Natural killer cell (primary cell): ENCODE measurements around the gene CDC5L. TPM values are rescaled to one million over a fixed set of nuclear protein-coding genes. Genes with fewer than 3 reads are reported as not detected.

Experiments
- ATAC-seq, 3 donors: fragments of 150-1000 bp in 2 of 3; fragments of 200-7000 bp in 1 of 3; cut with Tn5 transposase; 1 replicate in 1 of 3; 2 replicates in 2 of 3; pipeline ENCODE4 v1.10.0; 2021; ENCODE audit warnings: mild to moderate bottlenecking in 2 of 3, moderate library complexity in 2 of 3
- DNase-seq, 2 donors: peaks; one replicate each; pipeline versions ENCODE4 v3.0.0 to v3.0.0-alpha.2; 2013 to 2021; ENCODE audit warnings: mixed read lengths in 1 of 2
- H3K27ac ChIP-seq: one replicate; pipeline ENCODE4 v1.5.1; 2013; ENCODE audit warnings: mild to moderate bottlenecking, low read length
- H3K27me3 ChIP-seq: one replicate; pipeline ENCODE4 v1.6.1; 2013; ENCODE audit warnings: low read length; ENCODE audit not compliant: control insufficient read depth, insufficient read depth
- H3K36me3 ChIP-seq: one replicate; pipeline ENCODE4 v1.6.1; 2013; ENCODE audit warnings: low read length; ENCODE audit not compliant: control insufficient read depth, insufficient read depth
- H3K4me1 ChIP-seq: one replicate; pipeline ENCODE4 v1.6.1; 2013; ENCODE audit warnings: low read length; ENCODE audit not compliant: control insufficient read depth, insufficient read depth
- H3K4me3 ChIP-seq: one replicate; pipeline ENCODE4 v1.5.1; 2013; ENCODE audit warnings: low read length
- H3K9me3 ChIP-seq: one replicate; pipeline ENCODE4 v1.6.1; 2013; ENCODE audit warnings: low read length; ENCODE audit not compliant: control insufficient read depth, insufficient read depth
- H3K27ac Mint-ChIP-seq, 2 donors: one replicate each; pipeline ENCODE4 v1.8.0; 2022; ENCODE audit warnings: mild to moderate bottlenecking in 2 of 2, mixed read lengths in 2 of 2, moderate library complexity in 1 of 2
- H3K27me3 Mint-ChIP-seq, 2 donors: one replicate each; pipeline ENCODE4 v1.8.0; 2022; ENCODE audit warnings: low read depth in 2 of 2, mixed read lengths in 2 of 2
- H3K36me3 Mint-ChIP-seq: one replicate; pipeline ENCODE4 v1.8.0; 2022; ENCODE audit warnings: mixed read lengths
- H3K4me1 Mint-ChIP-seq, 2 donors: one replicate each; pipeline ENCODE4 v1.8.0; 2022; ENCODE audit warnings: mixed read lengths in 2 of 2
- H3K4me3 Mint-ChIP-seq: one replicate; pipeline ENCODE4 v1.8.0; 2022; ENCODE audit warnings: mild to moderate bottlenecking, moderate library complexity, mixed read lengths
- H3K9me3 Mint-ChIP-seq, 2 donors: one replicate each; pipeline ENCODE4 v1.8.0; 2022; ENCODE audit warnings: mixed read lengths in 2 of 2
- CTCF ChIP-seq: fragments of 200-600 bp; IDR thresholded peaks from one replicate; pipeline ENCODE4 v1.8.0; 2022; ENCODE audit warnings: antibody characterized with exemption
- WGBS: methylation state at CpG from one replicate; pipeline ENCODE4 v1.1.7; 2013; ENCODE audit warnings: missing lambda C conversion rate; ENCODE audit not compliant: insufficient coverage; 5-methylcytosine and 5-hydroxymethylcytosine counted together
- intact Hi-C: fragments of 100-400 bp; cut with micrococcal nuclease; formaldehyde crosslinking; loops from one replicate; pipeline ENCODE4 v1.14.2; 2022
- total RNA-seq, 4 donors: library from RNA; stranded (reverse); fragments of 120-200 nt in 1 of 4; gene quantifications; one replicate each; pipeline versions ENCODE4 v1.2.3 to v1.2.4, GENCODE V29; 2013 to 2022

The CDC5L gene
- total RNA-seq, 3 donors from 2014 or later (not counting 1 experiment from before 2014, with no cell fraction given): 22.0 to 25.0 (median 24.9) TPM

GRCh38 chr6:44494011-44494501, 106.5 kb downstream of the CDC5L start:
- no peaks in the 10 kb centered on the region for H3K9me3 Mint-ChIP-seq
- peaks cover 0 to 4% of the 10 kb centered on the region in 2 donors for H3K4me1 Mint-ChIP-seq
- H3K4me3 Mint-ChIP-seq: no peak overlapping the region
- whole genome bisulfite sequencing: 88% methylated on average over 7 of the region's 7 CpGs
- Histone ChIP-seq H3K27ac (no peak overlapping the region), H3K4me1 (no peaks in the 10 kb centered on the region), H3K9me3 (no peaks in the 10 kb centered on the region), H3K36me3 (no peaks in the 10 kb centered on the region), H3K27me3 (no peaks in the 10 kb centered on the region), H3K4me3 (no peak overlapping the region)
- no peak for TF ChIP-seq CTCF
- peaks cover 0 to 16% of the 10 kb centered on the region in 2 donors for H3K27me3 Mint-ChIP-seq
- ATAC-seq (no peak), DNase-seq (no peak)
- no peaks in the 10 kb centered on the region for H3K36me3 Mint-ChIP-seq
- no peak overlapping the region for H3K27ac Mint-ChIP-seq
- intact Hi-C loops: no loop called here

- no peak overlapping the region for H3K27ac Mint-ChIP-seq
These were observed 107.8 kb downstream of the CDC5L start for GRCh38 chr6:44495036-44495901.

GRCh38 chr6:44496665-44497369, 109.3 kb downstream of the CDC5L start:
- no peaks in the 10 kb centered on the region for H3K4me1 ChIP-seq
- no peak overlapping the region for H3K4me3 ChIP-seq
- Mint-ChIP-seq H3K9me3 (no peaks in the 10 kb centered on the region), H3K27me3 (peaks cover 0 to 20% of the 10 kb centered on the region in 2 donors), H3K27ac (no peak overlapping the region), H3K36me3 (no peaks in the 10 kb centered on the region), H3K4me3 (no peak overlapping the region), H3K4me1 (peaks cover 0 to 4% of the 10 kb centered on the region in 2 donors)
- H3K36me3 ChIP-seq: no peaks in the 10 kb centered on the region
- DNase-seq (no peak), ATAC-seq (no peak)
- no peak overlapping the region for H3K27ac ChIP-seq
- no peak for TF ChIP-seq CTCF
- WGBS: 85% methylated on average over 9 of the region's 9 CpGs
- H3K27me3 ChIP-seq: no peaks in the 10 kb centered on the region
- intact Hi-C loops: no loop called here
- H3K9me3 ChIP-seq: no peaks in the 10 kb centered on the region

More at GRCh38 chr6:44495036-44495901, 107.8 kb downstream of the CDC5L start:
- no peak for TF ChIP-seq CTCF
- intact Hi-C loops: no loop called here
- WGBS: 84% methylated on average over 16 of the region's 16 CpGs
- no peak for DNase-seq
- peaks cover 0 to 4% of the 10 kb centered on the region in 2 donors for H3K4me1 Mint-ChIP-seq
- H3K9me3 Mint-ChIP-seq: no peaks in the 10 kb centered on the region
- Histone ChIP-seq H3K27ac (no peak overlapping the region), H3K4me3 (no peak overlapping the region), H3K36me3 (no peaks in the 10 kb centered on the region), H3K9me3 (no peaks in the 10 kb centered on the region), H3K27me3 (no peaks in the 10 kb centered on the region), H3K4me1 (no peaks in the 10 kb centered on the region)
- ATAC-seq: no peak
- no peaks in the 10 kb centered on the region for H3K36me3 Mint-ChIP-seq
- H3K4me3 Mint-ChIP-seq: no peak overlapping the region
- peaks cover 0 to 18% of the 10 kb centered on the region in 2 donors for H3K27me3 Mint-ChIP-seq
